ENCODE measurements around the gene EDDM3A.

DNA sequence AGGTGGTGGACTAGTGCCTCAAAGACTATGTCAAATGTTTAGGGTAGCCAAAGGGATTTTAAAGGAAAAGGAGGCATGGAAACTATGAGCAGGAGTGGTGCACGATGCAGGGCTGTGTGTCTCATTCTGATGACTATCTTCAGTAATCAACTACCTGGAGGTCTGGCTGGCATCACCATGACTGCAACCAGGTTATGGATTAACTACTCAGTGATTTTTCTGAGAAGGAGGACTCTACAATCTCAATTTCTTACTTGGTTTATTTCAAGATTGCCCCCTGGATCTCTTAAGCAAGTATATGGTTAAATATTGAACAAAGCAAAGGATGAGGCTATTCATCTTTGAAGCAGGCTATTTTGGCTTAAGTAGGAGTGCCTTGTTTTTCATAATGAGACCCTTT, 19.2 kb upstream of the EDDM3A start:
- TF ChIP-seq, protein P1, sequence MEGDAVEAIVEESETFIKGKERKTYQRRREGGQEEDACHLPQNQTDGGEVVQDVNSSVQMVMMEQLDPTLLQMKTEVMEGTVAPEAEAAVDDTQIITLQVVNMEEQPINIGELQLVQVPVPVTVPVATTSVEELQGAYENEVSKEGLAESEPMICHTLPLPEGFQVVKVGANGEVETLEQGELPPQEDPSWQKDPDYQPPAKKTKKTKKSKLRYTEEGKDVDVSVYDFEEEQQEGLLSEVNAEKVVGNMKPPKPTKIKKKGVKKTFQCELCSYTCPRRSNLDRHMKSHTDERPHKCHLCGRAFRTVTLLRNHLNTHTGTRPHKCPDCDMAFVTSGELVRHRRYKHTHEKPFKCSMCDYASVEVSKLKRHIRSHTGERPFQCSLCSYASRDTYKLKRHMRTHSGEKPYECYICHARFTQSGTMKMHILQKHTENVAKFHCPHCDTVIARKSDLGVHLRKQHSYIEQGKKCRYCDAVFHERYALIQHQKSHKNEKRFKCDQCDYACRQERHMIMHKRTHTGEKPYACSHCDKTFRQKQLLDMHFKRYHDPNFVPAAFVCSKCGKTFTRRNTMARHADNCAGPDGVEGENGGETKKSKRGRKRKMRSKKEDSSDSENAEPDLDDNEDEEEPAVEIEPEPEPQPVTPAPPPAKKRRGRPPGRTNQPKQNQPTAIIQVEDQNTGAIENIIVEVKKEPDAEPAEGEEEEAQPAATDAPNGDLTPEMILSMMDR (optimal IDR thresholded peaks at IDR 0.05 in 1 of 3, IDR thresholded peaks at IDR 0.05 in 1 of 3, conservative IDR thresholded peaks at IDR 0.05 in 1 of 3; ENCODE audit: extremely low read depth in 1 of 3, insufficient read depth in 2 of 3, low read length in 3 of 3): no peak
- no peak for TF ChIP-seq EZH2 (IDR thresholded peaks at IDR 0.05; ENCODE audit: low read length)

All from keratinocyte (primary cell).